Hematopoietic multipotent progenitor cell treated with erythropoietin and hydrocortisone succinate and interleukin-3 and kit ligand, for 4 days (in vitro differentiated cells): Measurements from ENCODE around the gene TBPL1.

Experiments
- DNase-seq: peaks from one replicate; pipeline ENCODE4 v3.0.0-alpha.2; 2015

The TBPL1 gene

DNA sequence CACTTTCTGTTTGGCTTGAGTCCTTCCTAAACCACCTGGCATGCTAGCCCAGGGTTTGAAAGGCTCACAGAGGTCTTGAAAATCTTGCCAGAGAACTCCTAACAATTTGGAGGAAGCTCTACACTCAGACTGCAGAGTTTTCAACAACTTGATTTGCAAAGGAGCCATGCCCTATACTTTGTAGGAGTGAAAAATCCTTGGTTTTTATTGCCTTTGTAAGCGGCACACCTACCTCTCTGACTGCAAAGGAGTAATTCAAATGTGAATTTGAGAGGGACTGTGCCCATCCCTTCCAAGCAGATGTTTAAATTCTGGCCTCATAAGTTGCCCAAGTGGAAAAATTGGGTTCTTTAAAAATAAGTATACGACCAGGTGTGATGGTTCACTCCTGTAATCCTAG lies 58.0 kb downstream of the TBPL1 start:
- no peak for DNase-seq

- DNase-seq: no peak
Measured at GRCh38 chr6:134014588-134015137, 61.6 kb downstream of the TBPL1 start.

DNA sequence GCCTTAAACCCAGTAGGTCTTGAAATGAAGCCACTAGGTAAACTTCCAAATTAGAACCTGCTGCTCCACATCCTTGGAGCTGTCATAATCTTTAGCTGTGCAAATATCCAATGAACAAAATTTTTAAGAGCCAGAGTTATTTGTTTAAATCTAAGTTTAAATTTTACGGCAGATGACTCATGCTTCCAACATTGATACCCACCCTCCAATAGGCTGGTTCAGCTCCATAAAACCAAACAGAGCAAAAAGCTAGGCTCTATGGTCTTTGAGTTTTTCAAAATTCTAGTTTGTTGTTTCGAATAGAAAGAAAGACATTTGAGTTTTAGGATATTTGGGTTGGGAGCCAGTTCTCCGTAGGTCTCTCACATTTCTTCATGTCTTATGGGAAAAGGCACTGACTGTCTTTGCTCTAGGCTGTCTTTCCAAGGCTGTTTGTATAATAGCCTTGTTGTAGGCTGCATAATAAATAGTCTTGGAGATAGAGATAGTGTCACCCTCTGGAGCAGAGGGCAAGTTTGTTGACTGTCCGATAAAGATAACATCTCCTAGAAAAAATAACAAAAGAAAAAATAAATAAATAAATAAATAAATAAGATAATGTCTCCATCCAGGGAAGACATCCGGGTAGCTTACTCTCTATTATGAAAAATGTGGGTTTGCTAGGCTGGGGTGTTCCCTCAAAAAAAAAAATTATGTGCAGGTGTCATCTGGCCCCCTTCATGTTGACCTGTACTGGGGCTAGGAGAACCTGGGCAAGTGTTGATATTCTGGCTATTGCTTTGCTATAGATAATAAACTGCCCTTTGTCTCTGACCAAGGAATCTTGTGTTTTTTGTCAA lies 62.9 kb downstream of the TBPL1 start:
- DNase-seq: no peak

GRCh38 chr6:134016558-134016814 lies 63.5 kb downstream of the TBPL1 start:
- no peak for DNase-seq

- DNase-seq: no peak
Measured at GRCh38 chr6:134020071-134020470, 67.0 kb downstream of the TBPL1 start.

- DNase-seq: no peak
Measured at GRCh38 chr6:134020543-134020942, 67.5 kb downstream of the TBPL1 start.

DNA sequence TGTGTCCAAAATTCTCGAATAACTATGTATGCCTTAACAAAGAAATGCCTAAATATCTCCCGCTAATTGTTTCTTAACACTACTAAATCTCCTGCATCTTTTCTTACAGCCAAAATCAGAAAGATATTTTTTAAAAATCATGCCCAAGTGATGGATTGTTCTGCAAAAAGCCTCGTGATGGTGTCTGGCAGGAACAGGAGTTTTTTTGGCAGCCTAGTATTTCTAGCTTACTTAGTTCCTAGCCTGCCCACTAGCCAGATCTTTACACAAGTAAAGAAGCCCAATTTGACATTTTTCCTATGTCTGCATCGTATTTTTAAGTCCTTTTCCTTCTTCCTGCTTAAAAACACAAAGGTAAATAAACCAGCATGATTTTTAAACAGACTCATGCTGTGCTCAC lies 67.9 kb downstream of the TBPL1 start:
- DNase-seq: no peak

DNA sequence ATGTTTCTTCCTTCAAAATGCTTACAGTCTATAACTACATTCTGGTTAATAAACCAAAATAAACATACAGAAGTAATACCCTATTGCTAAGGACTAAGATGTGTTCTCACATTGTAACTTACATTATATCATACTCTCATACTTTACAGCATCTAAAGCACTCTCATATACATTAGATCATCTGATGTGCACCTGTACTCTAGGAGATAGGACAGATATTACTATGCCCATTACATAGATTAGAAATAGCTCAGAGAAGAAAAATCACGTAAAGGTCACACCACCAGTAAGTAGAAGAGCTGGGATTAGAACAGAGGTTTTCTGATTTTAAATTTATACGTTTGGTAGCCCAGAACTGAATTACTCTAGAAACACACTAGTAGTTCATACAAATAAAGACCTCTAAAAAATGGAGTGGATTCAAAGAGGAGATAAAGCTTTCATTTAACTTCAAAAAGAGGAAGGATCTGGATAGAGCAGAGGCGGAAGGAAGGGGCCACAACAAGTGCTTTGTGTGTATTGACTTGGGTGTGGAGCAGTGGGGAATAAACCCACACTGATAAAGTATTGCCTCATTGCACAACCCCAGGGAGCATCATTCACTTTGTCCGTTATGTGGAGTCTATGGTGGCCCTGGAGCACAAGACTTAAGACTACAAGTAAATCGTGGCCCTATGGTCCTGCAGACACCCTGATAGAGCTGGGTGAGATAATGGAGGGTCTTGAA lies 68.5 kb downstream of the TBPL1 start:
- peak; percentile 89 for DNase-seq

DNA sequence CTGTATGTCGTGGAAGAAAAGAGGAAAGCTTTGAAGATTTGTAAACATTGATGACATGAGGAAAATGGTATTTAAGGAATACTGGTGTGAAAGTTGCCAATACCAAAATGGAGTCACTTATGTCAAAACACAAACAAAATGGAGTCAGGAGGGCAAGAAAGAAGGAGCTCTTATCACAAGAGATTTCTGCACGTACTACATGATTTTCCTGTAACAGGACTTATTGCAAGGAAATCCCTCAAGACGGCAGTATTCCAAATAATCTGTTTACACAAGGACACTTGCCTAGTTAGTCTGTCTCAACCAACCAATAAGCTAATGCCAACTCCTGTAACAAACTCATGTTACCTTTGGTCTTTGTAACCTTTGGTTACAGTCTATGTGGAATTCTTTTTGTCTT lies 69.6 kb downstream of the TBPL1 start:
- no peak for DNase-seq

DNA sequence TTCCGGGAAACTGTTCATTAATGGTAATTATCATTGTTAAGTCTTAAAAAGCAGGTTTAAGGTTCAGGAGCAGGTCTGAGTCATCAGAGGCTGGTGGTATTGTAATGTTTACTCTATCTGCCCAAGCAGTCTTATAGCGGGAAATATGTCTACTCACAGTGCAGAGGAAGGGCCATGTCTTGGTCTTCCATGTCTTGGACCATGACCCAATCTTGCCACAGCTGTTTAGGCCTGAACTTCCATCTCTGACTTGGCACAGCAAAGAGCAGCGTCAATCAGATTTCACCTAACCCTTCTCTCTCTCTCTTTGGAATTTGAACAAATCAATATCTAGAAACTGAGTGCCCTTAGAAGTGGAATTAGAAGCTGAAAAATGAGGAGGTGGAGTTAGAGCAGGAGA lies 73.6 kb downstream of the TBPL1 start:
- DNase-seq: no peak

DNA sequence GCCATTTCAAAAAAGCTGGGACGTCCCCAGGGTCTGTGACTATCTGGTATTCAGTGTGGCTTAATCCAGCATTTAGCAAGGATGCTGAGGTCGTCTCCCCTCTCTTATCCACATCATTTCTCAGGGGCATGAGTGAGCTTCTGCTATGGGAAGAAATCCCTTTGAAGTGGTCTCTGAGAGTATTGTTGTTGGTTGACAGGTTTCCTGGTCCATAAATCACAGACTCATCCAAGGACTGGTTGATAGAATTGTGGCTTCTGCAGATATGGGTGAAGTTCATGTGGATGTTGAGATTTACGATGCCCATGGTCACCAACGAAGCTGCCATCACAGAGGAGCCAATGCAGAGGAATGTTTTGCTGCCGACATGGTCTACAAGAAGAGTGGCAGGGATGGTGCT lies 75.4 kb downstream of the TBPL1 start:
- no peak for DNase-seq

GRCh38 chr6:134029495-134030455 lies 76.8 kb downstream of the TBPL1 start:
- peak; percentile 41 for DNase-seq

GRCh38 chr6:134031696-134032255 lies 78.8 kb downstream of the TBPL1 start:
- DNase-seq: no peak

DNA sequence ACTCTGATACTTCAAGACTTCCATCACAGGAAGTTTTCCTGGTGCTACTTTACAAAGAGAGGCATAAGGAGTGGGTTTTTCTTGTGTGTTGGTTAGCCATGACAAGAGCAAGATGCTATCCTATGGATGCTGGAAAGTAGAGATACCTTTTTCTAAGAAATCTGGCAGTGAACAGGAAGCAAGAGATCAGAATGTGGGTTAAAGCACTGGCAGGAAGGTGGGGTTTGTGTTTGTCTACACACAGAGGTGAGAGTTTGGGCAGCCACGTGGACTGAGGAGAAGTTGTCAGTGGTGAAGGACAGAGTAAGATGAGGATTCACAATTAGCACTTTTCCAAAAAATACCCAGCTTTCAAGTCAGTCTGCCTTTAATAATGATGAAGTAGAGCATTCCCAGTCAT lies 81.5 kb downstream of the TBPL1 start:
- DNase-seq: no peak

DNA sequence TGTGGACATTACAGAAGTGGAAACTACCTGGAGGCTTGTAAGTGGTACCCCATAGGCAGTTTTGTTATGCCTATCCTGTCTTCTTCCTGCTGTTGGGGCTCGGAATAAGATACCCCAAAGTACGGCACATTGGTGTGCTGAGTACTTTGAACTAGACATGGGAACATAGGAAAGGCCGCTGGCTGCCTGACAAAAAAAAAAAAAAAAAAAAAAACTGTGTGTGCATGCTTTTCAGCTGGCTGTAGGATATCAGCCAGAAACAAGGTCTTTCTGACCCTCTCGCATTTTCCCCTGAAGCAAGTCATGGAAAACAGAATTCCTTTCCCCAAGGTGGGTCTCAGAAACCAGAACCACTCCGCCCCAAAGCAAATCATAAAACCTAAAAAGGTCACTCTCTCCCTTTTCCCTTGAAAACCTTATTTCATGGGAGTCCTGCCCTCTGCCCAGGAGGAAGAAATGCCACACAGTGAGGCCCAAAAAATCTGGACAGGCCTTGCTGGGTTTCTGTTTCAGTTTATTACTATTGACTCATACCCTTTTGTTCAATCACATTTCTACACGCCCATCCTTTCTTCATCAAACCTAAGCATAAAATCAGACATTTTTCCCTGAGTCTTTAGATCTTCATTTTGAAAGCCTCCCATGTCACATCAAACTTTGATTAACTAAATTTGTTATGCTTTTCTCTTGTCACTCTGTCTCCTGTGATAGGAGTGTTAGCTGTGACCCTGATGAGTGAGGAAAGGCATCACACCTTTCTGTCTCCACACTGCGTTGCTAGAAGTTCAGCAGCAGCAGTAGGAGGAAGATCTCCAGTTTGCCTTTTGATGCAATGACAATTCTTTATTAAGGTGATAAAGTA lies 82.2 kb downstream of the TBPL1 start:
- DNase-seq: no peak

DNA sequence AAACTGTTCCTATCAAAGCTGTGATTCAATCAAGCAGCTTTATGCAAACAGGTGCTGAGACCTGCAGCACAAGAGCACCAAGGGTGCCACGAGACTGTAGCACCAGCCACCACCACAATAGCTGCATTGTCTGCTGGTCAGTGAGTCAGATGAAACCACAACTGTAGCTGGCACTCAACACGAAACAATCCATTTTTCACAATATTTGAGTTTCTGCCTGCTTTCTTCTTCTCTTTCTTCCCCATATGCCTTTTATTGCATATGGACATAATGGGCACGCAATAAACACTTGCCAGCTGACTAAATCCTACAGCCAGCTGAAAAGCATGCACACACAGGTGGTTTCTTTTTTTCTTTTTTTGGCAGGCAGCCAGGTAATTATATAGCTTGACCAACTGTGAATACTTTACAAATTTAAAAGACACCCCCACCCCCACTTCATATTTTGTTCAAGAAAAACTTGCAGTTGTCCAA lies 82.8 kb downstream of the TBPL1 start:
- peak; percentile 13 for DNase-seq

DNA sequence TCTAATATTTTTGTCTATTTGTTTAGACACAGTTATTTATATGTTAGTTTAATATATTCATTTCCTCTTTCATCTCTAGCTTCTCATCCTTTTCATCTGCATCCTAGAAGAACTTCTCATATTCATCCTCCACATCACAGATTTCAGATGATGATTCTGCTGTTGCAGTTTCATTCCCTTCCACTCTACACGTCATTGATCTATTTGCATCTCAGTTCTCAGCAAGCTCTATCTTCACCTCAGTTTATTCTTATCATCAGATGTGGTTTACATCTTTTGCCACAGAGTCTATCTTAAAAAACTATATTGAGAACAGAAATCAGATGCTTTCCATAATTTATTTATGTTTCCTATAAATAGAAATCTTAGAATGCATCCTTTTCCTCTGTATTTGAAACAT lies 86.1 kb downstream of the TBPL1 start:
- peak; percentile 13 for DNase-seq
